ENCODE measurements around the gene SLC25A20.

The SLC25A20 gene

GRCh38 chr3:48898383-48899234 lies at the start of gene SLC25A20:
TSS of gene SLC25A20 (minus strand) at chr3:48898882. CDS start at chr3:48898794, 88 bp downstream.
- H3K4me3 ChIP-seq (ENCODE audit: low read length) = peak within 1 kb of the TSS; percentile 88
- DNase-seq (ENCODE audit: low read depth) = peak; percentile 84
- no peak for TF ChIP-seq CTCF (conservative IDR thresholded peaks at IDR 0.05; ENCODE audit: low read length)

- TF ChIP-seq CTCF (conservative IDR thresholded peaks at IDR 0.05; ENCODE audit: low read length) = no peak
- no peak overlapping the region for H3K4me3 ChIP-seq (ENCODE audit: low read length)
- no peak for DNase-seq (ENCODE audit: low read depth)
These were observed 47.3 kb upstream of the SLC25A20 start for GRCh38 chr3:48945891-48946549.

- no peak for DNase-seq (ENCODE audit: low read depth)
- no peak overlapping the region for H3K4me3 ChIP-seq (ENCODE audit: low read length)
These were observed 46.8 kb upstream of the SLC25A20 start for GRCh38 chr3:48945432-48945831.

GRCh38 chr3:48938689-48939088 lies 40.0 kb upstream of the SLC25A20 start:
- H3K4me3 ChIP-seq (ENCODE audit: low read length) = no peak overlapping the region
- DNase-seq (ENCODE audit: low read depth) = no peak
- TF ChIP-seq CTCF (conservative IDR thresholded peaks at IDR 0.05; ENCODE audit: low read length) = no peak

More at GRCh38 chr3:48945432-48945831, 46.8 kb upstream of the SLC25A20 start:
- TF ChIP-seq CTCF (conservative IDR thresholded peaks at IDR 0.05; ENCODE audit: low read length) = no peak

- no peak for TF ChIP-seq CTCF (conservative IDR thresholded peaks at IDR 0.05; ENCODE audit: low read length)
- no peak overlapping the region for H3K4me3 ChIP-seq (ENCODE audit: low read length)
- DNase-seq (ENCODE audit: low read depth) = no peak
These were observed 39.5 kb upstream of the SLC25A20 start for GRCh38 chr3:48938156-48938555.

GRCh38 chr3:48935530-48935929 lies 36.8 kb upstream of the SLC25A20 start:
- TF ChIP-seq CTCF (conservative IDR thresholded peaks at IDR 0.05; ENCODE audit: low read length) = no peak
- no peak for DNase-seq (ENCODE audit: low read depth)
- H3K4me3 ChIP-seq (ENCODE audit: low read length) = no peak overlapping the region
